Mesothelial cell of epicardium (in vitro differentiated cells): ENCODE data around the gene ADAR. TPM values are rescaled to one million over a fixed set of nuclear protein-coding genes. Genes with fewer than 3 reads are reported as not detected.

Source experiments
- DNase-seq, 2 experiments: peaks; one replicate each; pipeline ENCODE4 v3.0.0; 2021; ENCODE audit warnings: low spot score in 2 of 2; ENCODE audit not compliant: unreplicated experiment in 2 of 2
- H3K27ac Mint-ChIP-seq: 2 replicates; pipeline ENCODE4 v1.8.0; 2021; ENCODE audit warnings: mixed read lengths
- H3K27me3 Mint-ChIP-seq: 2 replicates; pipeline ENCODE4 v1.8.0; 2021; ENCODE audit warnings: low read depth, mixed read lengths
- H3K36me3 Mint-ChIP-seq: 2 replicates; pipeline ENCODE4 v1.8.0; 2021; ENCODE audit warnings: mixed read lengths
- H3K4me1 Mint-ChIP-seq: 2 replicates; pipeline ENCODE4 v1.8.0; 2021; ENCODE audit warnings: mixed read lengths
- H3K4me3 Mint-ChIP-seq: 2 replicates; pipeline ENCODE4 v1.8.0; 2021; ENCODE audit warnings: mild to moderate bottlenecking, moderate library complexity, mixed read lengths
- H3K9me3 Mint-ChIP-seq: 2 replicates; pipeline ENCODE4 v1.8.0; 2021; ENCODE audit warnings: mixed read lengths
- CTCF ChIP-seq: fragments of 200-600 bp; sonication (generic); IDR thresholded peaks from one replicate; pipeline ENCODE4 v1.5.0; 2021; ENCODE audit warnings: antibody characterized with exemption; ENCODE audit not compliant: unreplicated experiment
- total RNA-seq: library from RNA; stranded (reverse); gene quantifications from 3 replicates; pipeline ENCODE4 v1.2.1, GENCODE V29; 2021

Gene ADAR
- total RNA-seq, 1 donor from 2014 or later = 229 TPM

- Mint-ChIP-seq H3K9me3 (no peaks in the 10 kb centered on the region), H3K36me3 (peaks cover 7% of the 10 kb centered on the region), H3K27me3 (peaks cover under 1% of the 10 kb centered on the region), H3K27ac (peak overlapping the region; percentile 99), H3K4me3 (peak overlapping the region; percentile 79), H3K4me1 (peaks cover 33% of the 10 kb centered on the region)
- peak; percentile 98 to 99 for DNase-seq
- TF ChIP-seq CTCF = no peak
Observed at GRCh38 chr1:154558720-154559465, 49.1 kb downstream of the ADAR start.

- H3K9me3 Mint-ChIP-seq = no peaks in the 10 kb centered on the region
- peak within 1 kb of the TSS; percentile 88 for H3K4me3 Mint-ChIP-seq
- peak; percentile 43 to 58 for DNase-seq
- peaks cover 14% of the 10 kb centered on the region for H3K36me3 Mint-ChIP-seq
- TF ChIP-seq CTCF = no peak
- H3K27ac Mint-ChIP-seq = peak within 1 kb of the TSS; percentile 99
- H3K4me1 Mint-ChIP-seq = peaks cover 33% of the 10 kb centered on the region
- H3K27me3 Mint-ChIP-seq = no peaks in the 10 kb centered on the region
Observed at GRCh38 chr1:154557939-154558719, 49.9 kb downstream of the ADAR start, which contains the start of gene UBE2Q1. Gene UBE2Q1, minus strand, starts transcription at chr1:154558662. Its CDS starts 109 bp downstream, at chr1:154558553.

- H3K9me3 Mint-ChIP-seq = no peaks in the 10 kb centered on the region
- peak overlapping the region; percentile 90 for H3K27ac Mint-ChIP-seq
- no peak for DNase-seq
- TF ChIP-seq CTCF = no peak
- H3K27me3 Mint-ChIP-seq = no peaks in the 10 kb centered on the region
- H3K36me3 Mint-ChIP-seq = peaks cover 19% of the 10 kb centered on the region
- peak overlapping the region; percentile 88 for H3K4me3 Mint-ChIP-seq
- peaks cover 33% of the 10 kb centered on the region for H3K4me1 Mint-ChIP-seq
Observed at GRCh38 chr1:154557248-154557938, 50.6 kb downstream of the ADAR start.

GRCh38 chr1:154556422-154556821 is 51.6 kb downstream of the ADAR start:
- H3K36me3 Mint-ChIP-seq = peaks cover 21% of the 10 kb centered on the region
- H3K27me3 Mint-ChIP-seq = no peaks in the 10 kb centered on the region
- DNase-seq = no peak
- no peaks in the 10 kb centered on the region for H3K9me3 Mint-ChIP-seq
- H3K27ac Mint-ChIP-seq = peak overlapping the region; percentile 90
- no peak for TF ChIP-seq CTCF
- peak overlapping the region; percentile 88 for H3K4me3 Mint-ChIP-seq
- H3K4me1 Mint-ChIP-seq = peaks cover 33% of the 10 kb centered on the region

- TF ChIP-seq CTCF = no peak
- peaks cover 34% of the 10 kb centered on the region for H3K4me1 Mint-ChIP-seq
- no peaks in the 10 kb centered on the region for H3K27me3 Mint-ChIP-seq
- no peak overlapping the region for H3K27ac Mint-ChIP-seq
- DNase-seq = no peak
- H3K4me3 Mint-ChIP-seq = no peak overlapping the region
- no peaks in the 10 kb centered on the region for H3K9me3 Mint-ChIP-seq
- peaks cover 38% of the 10 kb centered on the region for H3K36me3 Mint-ChIP-seq
Observed at GRCh38 chr1:154553056-154554030, 54.6 kb downstream of the ADAR start.
